HCT116 (cell line): ENCODE measurements around the gene PIK3R6. TPM values are rescaled to one million over a fixed set of nuclear protein-coding genes. Genes with fewer than 3 reads are reported as not detected.

Experiments
- ATAC-seq: fragments of 200-7000 bp; cut with Tn5 transposase; 2 replicates; pipeline ENCODE4 v1.9.1; 2020; ENCODE audit warnings: mild to moderate bottlenecking, moderate library complexity
- BruUV-seq: library from RNA; stranded (reverse); fragments of 400-500 nt; replicated peaks from 2 replicates; lab custom pipeline; 2021; lab: Mats Ljungman, UMichigan
- CTCF ChIA-PET: fragments of 300-600 bp; sonication (Branson Sonifier 250); formaldehyde crosslinking; loops from one replicate; lab custom pipeline; 2021; ENCODE audit warnings: antibody characterized with exemption; lab: Charles Lee
- POLR2A ChIA-PET: fragments of 300-600, 350-600 bp; sonication (Branson Sonifier 250); formaldehyde crosslinking; loops from one replicate; lab custom pipeline; 2021; ENCODE audit warnings: antibody characterized with exemption; lab: Charles Lee
- RAD21 ChIA-PET, 2 experiments: fragments of 300-600 bp; sonication (Branson Sonifier 250); formaldehyde crosslinking; loops; one replicate each; lab custom pipeline; 2023; ENCODE audit warnings: low total read pairs in 2 of 2; ENCODE audit not compliant: uncharacterized antibody in 2 of 2, unreplicated experiment in 2 of 2, low non-redundant PET in 1 of 2; lab: Charles Lee
- DNase-seq: peaks from one replicate; pipeline ENCODE4 v3.0.0-alpha.2; 2010; ENCODE audit warnings: low read depth, low spot score
- H2AFZ ChIP-seq: fragments of 200-600 bp; shearing (Covaris generic), sonication (generic); 2 replicates; pipeline ENCODE4 v1.6.1; 2017; ENCODE audit warnings: low read depth, mixed run types, mixed read lengths, antibody characterized with exemption, low read length; ENCODE audit not compliant: poor library complexity, severe bottlenecking
- H3K27ac ChIP-seq: 2 replicates; pipeline ENCODE4 v1.5.1; 2012; ENCODE audit warnings: low read depth, low read length
- H3K27me3 ChIP-seq: fragments of 200-600 bp; sonication (generic); 2 replicates; pipeline ENCODE4 v1.6.1; 2016; ENCODE audit warnings: mixed run types, low read length, mixed read lengths; ENCODE audit not compliant: insufficient read depth
- H3K36me3 ChIP-seq, 2 experiments: fragments of 200-500 bp in 1 of 2; fragments of 200-600 bp in 1 of 2; sonication (Bioruptor generic) in 1 of 2; sonication (generic) in 1 of 2; 2 replicates each; pipeline versions ENCODE4 v1.5.1 to v1.6.1; 2014 to 2016; ENCODE audit warnings: low read length in 2 of 2, inconsistent platforms in 1 of 2, mixed read lengths in 1 of 2, mixed run types in 1 of 2; ENCODE audit not compliant: insufficient read depth in 2 of 2, control insufficient read depth in 1 of 2
- H3K4me1 ChIP-seq, 2 experiments: fragments of 200-600 bp in 1 of 2; sonication (generic) in 1 of 2; 2 replicates each; pipeline versions ENCODE4 v1.5.1 to v1.6.1; 2012 to 2017; ENCODE audit warnings: low read length in 2 of 2, inconsistent platforms in 1 of 2, mild to moderate bottlenecking in 1 of 2, mixed read lengths in 1 of 2, mixed run types in 1 of 2, moderate library complexity in 1 of 2; ENCODE audit not compliant: insufficient read depth in 2 of 2, control insufficient read depth in 1 of 2
- H3K4me2 ChIP-seq: fragments of 200-600 bp; sonication (generic); 2 replicates; pipeline ENCODE4 v1.6.1; 2017; ENCODE audit warnings: mixed run types, low read length, mixed read lengths
- H3K4me3 ChIP-seq, 2 experiments: fragments of 200-600 bp in 1 of 2; sonication (generic) in 1 of 2; replicated peaks in 1 of 2; 2 replicates each; pipeline ENCODE4 v1.5.1; 2011 to 2016; ENCODE audit warnings: low read length in 2 of 2, control low read depth in 1 of 2, low read depth in 1 of 2, mild to moderate bottlenecking in 1 of 2, mixed read lengths in 1 of 2, mixed run types in 1 of 2
- H3K79me2 ChIP-seq: fragments of 200-600 bp; sonication (generic); 2 replicates; pipeline ENCODE4 v1.6.1; 2017; ENCODE audit warnings: mild to moderate bottlenecking, mixed run types, low read length, moderate library complexity, mixed read lengths; ENCODE audit not compliant: insufficient read depth
- H3K9ac ChIP-seq: fragments of 200-600 bp; sonication (generic); 2 replicates; pipeline ENCODE4 v1.6.1; 2016; ENCODE audit warnings: low read length, mixed read lengths
- H3K9me2 ChIP-seq: fragments of 200-600 bp; sonication (generic), shearing (Covaris generic); 2 replicates; pipeline ENCODE4 v1.6.1; 2017; ENCODE audit warnings: mixed run types, mild to moderate bottlenecking, moderate library complexity; ENCODE audit not compliant: insufficient read depth
- H3K9me3 ChIP-seq, 2 experiments: fragments of 200-500 bp in 1 of 2; fragments of 200-600 bp in 1 of 2; sonication (Bioruptor generic) in 1 of 2; sonication (generic) in 1 of 2; 2 replicates each; pipeline ENCODE4 v1.6.1; 2014 to 2017; ENCODE audit warnings: low read length in 2 of 2, mixed read lengths in 2 of 2, inconsistent platforms in 1 of 2, low read depth in 1 of 2, mild to moderate bottlenecking in 1 of 2, mixed run types in 1 of 2, moderate library complexity in 1 of 2; ENCODE audit not compliant: control insufficient read depth in 1 of 2, insufficient read depth in 1 of 2
- H4K20me1 ChIP-seq: fragments of 200-600 bp; sonication (generic), shearing (Covaris generic); 2 replicates; pipeline ENCODE4 v1.6.1; 2017; ENCODE audit warnings: mixed run types, mild to moderate bottlenecking, moderate library complexity; ENCODE audit not compliant: insufficient read depth
- ATF3 ChIP-seq: IDR thresholded peaks from 2 replicates; pipeline ENCODE4 v1.6.1; 2012
- CBX3 ChIP-seq: IDR thresholded peaks from 2 replicates; pipeline ENCODE4 v1.6.1; 2012; ENCODE audit warnings: low read depth
- CTCF ChIP-seq, 3 experiments: fragments of 200-600 bp in 1 of 3; sonication (generic) in 1 of 3; IDR thresholded peaks in 2 of 3; conservative IDR thresholded peaks in 1 of 3; 2 replicates each; pipeline ENCODE4 v1.5.1; 2012 to 2017; ENCODE audit warnings: low read depth in 2 of 3, low read length in 2 of 3, antibody characterized with exemption in 1 of 3, borderline replicate concordance in 1 of 3, control low read depth in 1 of 3, mild to moderate bottlenecking in 1 of 3, mixed read lengths in 1 of 3, mixed run types in 1 of 3, moderate library complexity in 1 of 3; ENCODE audit not compliant: insufficient read depth in 1 of 3
- ELF1 ChIP-seq: IDR thresholded peaks from 2 replicates; pipeline ENCODE4 v1.6.1; 2012; ENCODE audit warnings: low read depth, borderline replicate concordance
- FOSL1 ChIP-seq: IDR thresholded peaks from 2 replicates; pipeline ENCODE4 v1.6.1; 2012; ENCODE audit warnings: low read depth
- JUND ChIP-seq: IDR thresholded peaks from 2 replicates; pipeline ENCODE4 v1.6.1; 2012
- SP1 ChIP-seq: IDR thresholded peaks from 2 replicates; pipeline ENCODE4 v1.6.1; 2012; ENCODE audit warnings: low read depth
- SRF ChIP-seq: IDR thresholded peaks from 2 replicates; pipeline ENCODE4 v1.6.1; 2012; ENCODE audit warnings: low read depth
- TCF7L2 ChIP-seq: IDR thresholded peaks from 2 replicates; pipeline ENCODE4 v1.7.0; 2011; ENCODE audit warnings: borderline replicate concordance, inconsistent platforms; ENCODE audit not compliant: insufficient read depth, insufficient read length; ENCODE audit errors: extremely low read depth
- YY1 ChIP-seq: IDR thresholded peaks from 2 replicates; pipeline ENCODE4 v1.6.1; 2011; ENCODE audit warnings: low read length, low read depth, moderate library complexity, mild to moderate bottlenecking; ENCODE audit not compliant: insufficient replicate concordance; ENCODE audit errors: extremely low read depth
- ZBTB33 ChIP-seq: IDR thresholded peaks from 2 replicates; pipeline ENCODE4 v1.6.1; 2011; ENCODE audit warnings: mild to moderate bottlenecking, low read length, moderate library complexity; ENCODE audit not compliant: insufficient replicate concordance; ENCODE audit errors: extremely low read depth
- ZFX ChIP-seq: fragments of 450-650 bp; IDR thresholded peaks from 2 replicates; pipeline ENCODE4 v1.6.1; 2017
- intact Hi-C: fragments of 100-400 bp; cut with micrococcal nuclease; formaldehyde crosslinking; loops from 2 replicates; pipeline ENCODE4 v1.10.0; 2022
- total RNA-seq: library from RNA; stranded (reverse); gene quantifications from one replicate; pipeline ENCODE4 v1.2.1, GENCODE V29; 2021; ENCODE audit not compliant: unreplicated experiment

Gene PIK3R6
- total RNA-seq, 1 experiment from 2014 or later, result 0.07 TPM

- Histone ChIP-seq H3K9me2 (no peaks in the 10 kb centered on the region), H3K4me3 (no peak overlapping the region), H3K9ac (no peak overlapping the region), H2AFZ (no peak overlapping the region), H3K79me2 (no peaks in the 10 kb centered on the region), H3K36me3 (no peaks in the 10 kb centered on the region), H3K27ac (no peak overlapping the region), H3K9me3 (no peaks in the 10 kb centered on the region), H3K27me3 (peaks cover 21% of the 10 kb centered on the region), H4K20me1 (no peaks in the 10 kb centered on the region)
- BruUV-seq, result no TSS peak
- intact Hi-C loops, result no loop called here
- CTCF ChIA-PET, result no interaction called here
- POLR2A ChIA-PET, result no interaction called here
- no peak for DNase-seq
- RAD21 ChIA-PET, result no interaction called here
- TF ChIP-seq ZFX (no peak), ELF1 (no peak), FOSL1 (no peak)
- TF ChIP-seq, all 23 proteins: peak for 0
- no peak for ATAC-seq
- Histone ChIP-seq H3K4me1 (no peaks in the 10 kb centered on the region), H3K4me2 (no peak overlapping the region)
These were observed 3.0 kb upstream of the PIK3R6 start for GRCh38 chr17:8870406-8871040.

- H3K79me2 ChIP-seq, result no peaks in the 10 kb centered on the region
- ChIA-PET POLR2A (no interaction called here), RAD21 (no interaction called here), CTCF (no interaction called here)
- H4K20me1 ChIP-seq, result no peaks in the 10 kb centered on the region
- intact Hi-C loops, result no loop called here
- H3K36me3 ChIP-seq, result no peaks in the 10 kb centered on the region
- no peak overlapping the region for H3K4me3 ChIP-seq
- DNase-seq, result no peak
- H3K9me3 ChIP-seq, result no peaks in the 10 kb centered on the region
- H3K27ac ChIP-seq, result no peak overlapping the region
- no peak overlapping the region for H3K4me2 ChIP-seq
- H2AFZ ChIP-seq, result no peak overlapping the region
- no peak overlapping the region for H3K9ac ChIP-seq
- BruUV-seq, result no TSS peak
- no peak for ATAC-seq
- no peaks in the 10 kb centered on the region for H3K4me1 ChIP-seq
- no peaks in the 10 kb centered on the region for H3K9me2 ChIP-seq
- H3K27me3 ChIP-seq, result peaks cover 21% of the 10 kb centered on the region
- no peak for TF ChIP-seq YY1
- no peak for TF ChIP-seq CTCF (IDR thresholded peaks at IDR 0.05 in 2 of 3, conservative IDR thresholded peaks at IDR 0.05 in 1 of 3; ENCODE audit: borderline replicate concordance in 1 of 3, insufficient read depth in 1 of 3, low read depth in 2 of 3, low read length in 2 of 3)
- TF ChIP-seq ZBTB33, result no peak
- TF ChIP-seq ZFX, result no peak
- no peak for TF ChIP-seq SP1
- no peak for TF ChIP-seq CBX3
- no peak for TF ChIP-seq SRF
- TF ChIP-seq ATF3, result no peak
- TF ChIP-seq JUND, result no peak
- TF ChIP-seq TCF7L2, result no peak
These were observed 1.8 kb upstream of the PIK3R6 start for GRCh38 chr17:8869114-8869815.
